ENCODE results near the gene GALNT10.

- TF ChIP-seq CTCF (IDR thresholded peaks at IDR 0.05; ENCODE audit: control extremely low read depth in 1 of 3, insufficient read depth in 1 of 3, low read depth in 1 of 3, low read length in 3 of 3) (no peak), USF2 (IDR thresholded peaks at IDR 0.05; ENCODE audit: low read length) (no peak), NRF1 (IDR thresholded peaks at IDR 0.05; ENCODE audit: low read depth, low read length) (no peak), KDM1A (IDR thresholded peaks at IDR 0.05; ENCODE audit: borderline replicate concordance, low read length) (no peak), POLR2A (IDR thresholded peaks at IDR 0.05; ENCODE audit: control extremely low read depth in 1 of 2, low read depth in 2 of 2, low read length in 2 of 2) (no peak), POLR2AphosphoS5 (IDR thresholded peaks at IDR 0.05; ENCODE audit: low read depth, low read length) (no peak), EP300 (IDR thresholded peaks at IDR 0.05; ENCODE audit: borderline replicate concordance in 1 of 2, low read depth in 2 of 2, low read length in 2 of 2) (no peak), ASH2L (IDR thresholded peaks at IDR 0.05; ENCODE audit: low read length) (no peak), TAF1 (IDR thresholded peaks at IDR 0.05; ENCODE audit: low read depth, low read length) (no peak), GABPA (IDR thresholded peaks at IDR 0.05; ENCODE audit: borderline replicate concordance, insufficient read depth, low read length) (no peak)
- TF ChIP-seq, protein P1, sequence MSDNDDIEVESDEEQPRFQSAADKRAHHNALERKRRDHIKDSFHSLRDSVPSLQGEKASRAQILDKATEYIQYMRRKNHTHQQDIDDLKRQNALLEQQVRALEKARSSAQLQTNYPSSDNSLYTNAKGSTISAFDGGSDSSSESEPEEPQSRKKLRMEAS (IDR thresholded peaks at IDR 0.05), result no peak
- TF ChIP-seq, protein P2, sequence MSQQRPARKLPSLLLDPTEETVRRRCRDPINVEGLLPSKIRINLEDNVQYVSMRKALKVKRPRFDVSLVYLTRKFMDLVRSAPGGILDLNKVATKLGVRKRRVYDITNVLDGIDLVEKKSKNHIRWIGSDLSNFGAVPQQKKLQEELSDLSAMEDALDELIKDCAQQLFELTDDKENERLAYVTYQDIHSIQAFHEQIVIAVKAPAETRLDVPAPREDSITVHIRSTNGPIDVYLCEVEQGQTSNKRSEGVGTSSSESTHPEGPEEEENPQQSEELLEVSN (IDR thresholded peaks at IDR 0.05), result no peak
These were observed 246.9 kb downstream of the GALNT10 start for GRCh38 chr5:154437281-154437965.
